Glomerular endothelial cell (primary cell): ENCODE data around the gene RHEBL1. TPM values are rescaled to one million over a fixed set of nuclear protein-coding genes. Genes with fewer than 3 reads are reported as not detected.

Source experiments
- DNase-seq: peaks from one replicate; pipeline ENCODE4 v3.0.0-alpha.2; 2011; ENCODE audit warnings: low read depth, low spot score; ENCODE audit errors: extremely low read depth
- total RNA-seq: library from RNA; depleted of rRNA; stranded (reverse); fragments of >200 nt; gene quantifications from 2 replicates; pipeline ENCODE4 v1.2.3, GENCODE V29; 2015

Gene RHEBL1
- total RNA-seq, 1 donor from 2014 or later, result 2.3 TPM

DNA sequence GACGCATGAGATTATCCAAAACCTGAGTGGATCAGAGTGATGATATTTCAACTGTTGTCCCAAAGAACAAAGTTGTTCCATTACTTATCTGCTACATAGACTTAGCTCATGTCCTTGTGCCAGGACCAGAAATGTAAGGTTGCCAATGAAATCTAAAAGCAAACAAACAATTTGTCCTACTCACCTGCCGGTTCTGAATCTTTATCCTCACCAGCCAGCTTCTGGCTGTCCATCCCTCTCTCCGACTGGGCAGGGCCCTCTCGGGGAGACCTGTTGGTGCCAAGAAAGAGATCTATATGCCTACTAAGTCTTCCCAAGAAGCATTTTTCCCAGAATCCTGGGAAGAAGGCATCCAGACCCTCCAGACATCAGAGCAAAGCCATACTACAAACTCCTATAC, 14.7 kb downstream of the RHEBL1 start:
- DNase-seq, result no peak

DNA sequence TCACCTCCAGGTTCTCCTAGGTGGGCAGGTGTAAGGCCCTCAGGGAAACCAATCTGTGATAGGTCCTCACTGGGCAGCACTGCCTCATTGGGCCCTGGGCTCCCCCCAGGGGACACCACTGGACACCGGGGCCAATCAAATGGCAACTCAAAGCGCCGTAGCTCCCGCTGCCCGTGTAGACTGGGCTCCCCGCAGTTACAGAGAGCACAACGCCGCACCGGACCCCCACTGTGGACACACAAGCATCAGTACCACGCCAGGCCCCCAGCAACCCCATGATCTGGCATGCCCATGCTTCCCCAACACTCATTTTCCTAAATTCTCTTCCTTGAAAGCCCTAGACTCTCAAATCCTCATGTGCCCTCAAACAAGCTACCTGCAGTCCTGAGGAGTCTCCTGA, 15.3 kb downstream of the RHEBL1 start:
- DNase-seq, result no peak

DNA sequence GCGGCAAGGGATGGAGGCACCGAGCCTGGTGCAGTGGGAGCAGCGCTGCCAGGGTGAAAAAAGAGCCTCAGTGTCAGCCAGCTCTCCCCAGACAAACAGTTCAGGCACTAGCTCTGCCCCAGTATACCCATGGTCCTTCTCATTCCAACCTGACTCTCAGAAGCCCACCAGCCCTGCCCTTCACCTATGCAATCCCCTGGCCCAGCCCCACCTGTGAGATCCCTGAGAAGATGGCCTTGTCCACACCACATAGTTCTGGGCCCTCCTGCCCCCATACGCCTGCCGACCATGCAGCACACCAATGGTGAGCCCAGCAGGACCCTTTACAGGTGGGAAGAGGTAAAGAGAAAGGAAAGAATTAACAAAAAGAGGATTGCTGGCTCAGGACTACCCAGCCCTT, 15.7 kb downstream of the RHEBL1 start:
- no peak for DNase-seq

DNA sequence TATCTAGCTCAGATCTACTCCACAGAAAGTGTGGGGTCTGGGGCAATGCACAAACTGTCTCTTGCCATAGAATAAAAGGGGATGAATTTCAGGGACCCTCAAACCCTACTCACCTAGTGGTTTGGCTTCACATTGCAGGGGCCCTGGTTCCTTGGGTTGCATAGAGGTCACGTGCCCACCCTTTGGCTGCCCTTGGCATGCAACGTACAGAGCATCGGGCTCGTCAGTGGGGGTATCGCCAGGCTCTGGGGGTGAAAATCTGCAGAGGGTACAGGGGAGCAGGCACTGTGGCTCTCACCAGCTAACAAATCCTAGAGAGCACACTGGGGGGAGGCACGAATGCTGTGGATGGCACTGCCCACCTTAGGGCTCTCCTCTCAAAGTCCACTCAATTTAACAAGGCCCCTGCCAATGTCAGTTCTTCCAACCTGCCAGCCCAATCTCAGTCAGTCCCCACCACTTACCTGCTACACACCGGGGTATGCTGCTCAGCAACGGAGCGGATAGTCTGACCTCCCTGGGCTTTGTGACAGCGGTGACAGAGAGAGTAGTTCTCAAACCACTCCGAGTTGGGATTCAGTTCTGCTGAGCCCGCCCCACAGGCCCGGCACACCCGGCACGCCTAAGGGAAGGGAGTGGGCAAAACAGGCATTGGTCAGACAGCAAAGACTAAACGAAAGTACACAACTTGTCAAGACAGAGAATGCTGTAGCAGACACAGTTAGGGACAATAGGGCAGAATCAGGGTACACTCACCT, 17.1 kb downstream of the RHEBL1 start:
- DNase-seq, result no peak

DNA sequence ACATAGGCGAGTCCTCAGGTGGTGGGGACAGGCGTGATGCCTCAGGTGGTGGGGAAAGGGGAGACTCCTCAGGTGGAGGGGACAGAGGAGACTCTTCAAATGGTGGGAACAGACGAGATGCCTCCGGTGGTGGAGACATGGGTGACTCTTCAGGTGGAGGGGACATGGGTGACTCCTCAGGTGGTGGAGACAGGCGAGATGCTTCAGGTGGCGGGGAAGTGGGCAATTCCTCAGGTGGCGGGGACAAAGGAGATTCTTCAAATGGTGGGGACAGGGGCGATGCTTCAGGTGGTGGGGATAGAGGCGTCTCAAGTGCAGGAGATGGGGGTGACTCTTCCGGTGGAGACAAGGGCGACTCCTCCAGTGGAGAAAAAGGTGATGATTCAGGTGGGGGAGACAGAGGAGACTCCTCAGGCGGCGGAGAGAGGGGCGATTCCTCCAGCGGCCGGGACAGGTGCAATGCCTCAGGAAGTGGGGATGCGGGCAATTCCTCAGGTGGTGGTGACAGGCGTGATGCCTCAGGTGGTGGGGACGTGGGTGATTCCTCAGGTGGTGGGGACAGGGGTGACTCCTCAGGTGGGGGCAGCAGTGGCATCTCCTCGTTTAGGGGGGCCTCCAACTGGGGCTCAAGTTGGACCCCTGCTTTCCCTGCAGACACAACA, 17.9 kb downstream of the RHEBL1 start:
- no peak for DNase-seq

DNA sequence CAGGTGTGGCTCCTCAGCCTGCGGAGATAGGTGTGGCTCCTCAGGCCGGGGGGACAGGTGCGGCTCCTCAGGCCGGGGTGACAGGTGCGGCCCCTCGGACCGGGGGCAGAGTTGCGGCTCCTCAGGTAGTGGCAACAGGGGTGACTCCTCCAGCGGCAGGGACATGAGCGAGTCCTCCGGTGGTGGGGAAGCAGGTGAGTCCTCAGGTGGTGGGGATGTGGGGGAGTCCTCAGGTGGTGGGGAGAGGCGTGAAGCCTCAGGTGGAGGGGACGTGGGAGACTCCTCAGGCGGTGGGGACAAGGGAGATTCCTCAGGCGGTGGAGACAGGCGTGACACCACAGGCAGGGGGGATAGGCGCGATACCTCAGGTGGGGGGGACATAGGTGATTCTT, 18.4 kb downstream of the RHEBL1 start:
- DNase-seq, result no peak

DNA sequence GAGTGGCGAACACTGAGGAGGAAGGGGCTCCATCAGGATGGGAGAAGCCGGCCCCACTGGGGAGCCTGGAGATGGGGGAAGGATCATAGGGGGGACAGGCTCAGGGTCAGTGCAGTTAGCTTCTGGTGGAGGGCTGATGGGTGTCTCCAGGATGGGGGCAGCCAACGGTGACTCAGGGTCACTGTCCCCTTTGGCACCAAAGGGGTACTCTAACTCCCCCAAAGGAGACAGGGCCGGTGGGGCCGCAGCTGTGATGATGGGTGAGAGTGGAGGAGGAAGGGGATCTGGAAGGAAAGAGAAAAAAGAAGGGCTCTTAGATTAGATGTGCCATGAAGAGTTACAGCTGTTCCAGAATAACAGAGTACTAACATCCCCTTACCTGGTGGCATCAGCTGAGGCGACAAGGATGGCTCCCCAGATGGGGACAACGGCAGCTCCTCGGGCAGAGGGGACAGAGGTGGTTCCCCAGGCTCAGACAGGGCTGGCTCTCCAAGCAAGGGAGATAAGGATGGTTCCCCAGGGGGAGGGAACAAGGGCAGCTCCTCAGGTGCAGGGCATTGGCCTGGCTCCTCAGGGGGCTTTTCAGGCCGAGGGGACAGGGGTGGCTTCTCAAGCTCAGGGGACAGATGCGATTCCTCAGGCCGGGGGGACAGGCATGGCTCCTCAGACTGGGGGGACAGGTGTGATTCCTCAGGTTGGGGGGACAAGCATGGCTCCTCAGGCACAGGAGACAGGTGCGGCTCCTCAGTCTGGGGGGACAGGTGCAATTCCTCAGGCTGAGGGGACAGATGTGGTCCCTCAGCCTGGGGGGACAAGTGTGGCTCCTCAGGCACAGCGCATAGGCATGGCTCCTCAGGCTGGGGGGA, 19.0 kb downstream of the RHEBL1 start:
- no peak for DNase-seq

DNA sequence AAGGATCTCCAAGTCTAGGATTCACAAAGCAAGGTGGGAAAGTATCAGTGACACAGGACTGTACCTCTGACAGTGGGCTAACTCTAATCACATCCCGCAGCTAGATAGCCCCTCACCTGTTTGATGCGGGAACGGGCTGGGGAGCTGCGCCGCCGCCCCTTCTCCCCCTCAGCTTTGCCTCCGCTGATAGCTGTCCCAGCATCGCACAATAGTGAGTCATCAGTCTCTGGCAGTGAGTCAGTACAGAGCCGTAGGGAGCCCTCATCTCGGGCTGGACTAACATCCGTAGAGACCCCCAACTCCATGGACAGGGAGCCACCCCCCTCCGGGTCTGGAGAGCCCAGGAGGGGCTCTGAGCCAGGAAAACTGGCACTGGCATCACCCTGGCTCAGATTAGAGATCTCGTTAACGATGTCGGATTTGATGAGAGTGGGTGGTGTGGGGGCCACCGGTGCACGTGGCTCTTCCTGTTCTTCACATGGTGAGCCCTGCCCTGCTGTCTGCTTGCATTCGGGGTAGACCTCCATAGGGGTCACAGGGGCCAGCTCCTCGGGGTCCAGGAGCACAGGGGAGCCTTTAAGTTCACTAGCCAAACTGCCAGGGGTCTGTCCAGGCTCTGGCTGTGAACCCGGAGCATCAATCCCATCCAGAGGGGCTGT, 20.1 kb downstream of the RHEBL1 start:
- DNase-seq, result no peak

DNA sequence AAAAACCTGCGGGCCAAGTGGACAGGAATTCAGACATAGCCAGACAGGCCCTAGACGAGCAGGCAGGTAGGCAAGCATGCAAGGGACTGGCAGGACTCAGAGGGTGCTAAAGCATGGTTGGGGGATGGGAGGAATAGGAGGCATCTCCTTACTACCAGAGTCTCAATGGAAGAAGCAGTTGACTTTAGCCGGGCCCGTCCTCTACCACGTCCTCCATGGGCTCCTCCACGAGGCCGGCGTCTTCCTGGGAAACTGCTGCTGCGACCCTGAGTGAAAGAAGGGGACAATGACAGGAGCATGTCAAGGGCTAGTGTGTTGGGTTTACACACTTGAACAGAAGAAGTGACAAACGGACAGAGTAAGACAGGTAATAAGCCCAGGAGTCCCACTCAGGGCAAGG, 20.8 kb downstream of the RHEBL1 start:
- DNase-seq, result no peak

DNA sequence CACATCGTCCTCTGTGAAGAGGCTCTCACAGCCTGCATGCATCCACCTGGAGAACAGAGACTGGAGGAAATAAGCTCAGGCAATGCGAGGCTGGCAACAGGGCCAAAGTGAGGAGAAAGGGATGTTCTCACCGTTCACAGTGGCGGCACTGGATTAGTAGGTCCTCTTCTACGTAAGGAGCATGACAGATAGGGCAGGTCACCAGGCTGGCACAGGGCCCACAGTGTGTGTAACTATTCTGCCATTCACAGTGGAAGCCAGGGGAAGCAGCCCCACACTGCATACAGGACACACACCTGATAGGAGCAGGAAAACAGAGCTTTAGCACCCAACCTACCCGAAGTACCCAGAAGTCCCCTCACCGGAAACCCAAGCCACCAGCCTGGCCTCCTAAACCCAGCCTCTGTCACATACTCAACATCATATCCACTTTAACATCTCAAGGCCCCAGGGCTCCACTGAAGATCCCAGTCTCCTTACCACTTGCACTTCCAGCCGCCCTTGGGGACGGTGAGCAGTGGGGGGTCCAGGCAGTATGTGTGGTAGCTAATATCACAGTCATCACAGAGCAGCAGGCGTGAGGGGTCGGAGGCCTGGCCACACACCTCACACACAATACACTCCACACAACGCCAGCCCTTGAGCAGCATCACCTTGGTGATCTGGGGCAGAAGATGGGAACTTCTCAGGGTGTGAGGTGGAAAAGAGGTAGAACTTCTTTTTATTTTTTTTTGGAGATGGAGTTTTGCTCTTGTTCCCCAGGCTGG, 23.5 kb downstream of the RHEBL1 start:
- no peak for DNase-seq

DNA sequence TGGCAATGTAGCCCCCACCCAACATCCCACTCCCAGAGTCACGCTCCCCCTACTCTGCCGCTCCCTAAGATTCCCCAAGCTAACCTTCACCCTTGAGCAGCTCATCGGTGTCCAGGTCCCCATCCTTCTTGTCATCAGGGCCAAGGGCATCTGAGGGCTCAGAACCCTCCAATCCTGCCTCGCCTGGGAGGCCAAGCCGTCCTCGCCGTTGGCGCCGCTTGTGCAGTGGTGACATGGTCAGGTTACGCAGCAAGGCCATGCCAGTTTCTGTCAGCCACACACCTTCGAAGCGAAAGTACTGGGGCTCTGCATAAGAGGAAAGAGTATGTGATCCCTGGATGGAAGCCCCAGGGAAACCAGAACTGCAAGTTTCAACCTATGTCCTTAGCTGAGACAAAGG, 25.1 kb downstream of the RHEBL1 start:
- no peak for DNase-seq

DNA sequence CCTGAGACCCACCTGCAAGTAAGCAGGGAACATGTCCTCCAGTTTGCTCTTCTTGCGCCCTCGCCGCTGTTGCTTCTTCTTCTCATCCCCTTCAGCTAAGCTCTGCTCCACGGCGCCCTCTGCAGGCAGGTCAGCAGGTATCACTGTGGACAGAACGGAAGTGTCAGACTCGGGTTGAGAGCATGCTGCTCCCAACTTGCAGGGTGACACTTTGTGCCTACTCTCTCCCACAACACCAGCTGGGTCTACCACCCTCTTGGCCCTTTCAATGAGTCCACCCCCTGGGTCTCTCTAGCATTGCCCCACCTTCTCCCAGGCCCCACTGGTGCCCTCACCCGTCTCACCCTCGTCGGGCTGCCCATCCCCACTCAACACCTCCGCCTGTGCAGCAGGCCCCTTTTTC, 25.9 kb downstream of the RHEBL1 start:
- no peak for DNase-seq

DNA sequence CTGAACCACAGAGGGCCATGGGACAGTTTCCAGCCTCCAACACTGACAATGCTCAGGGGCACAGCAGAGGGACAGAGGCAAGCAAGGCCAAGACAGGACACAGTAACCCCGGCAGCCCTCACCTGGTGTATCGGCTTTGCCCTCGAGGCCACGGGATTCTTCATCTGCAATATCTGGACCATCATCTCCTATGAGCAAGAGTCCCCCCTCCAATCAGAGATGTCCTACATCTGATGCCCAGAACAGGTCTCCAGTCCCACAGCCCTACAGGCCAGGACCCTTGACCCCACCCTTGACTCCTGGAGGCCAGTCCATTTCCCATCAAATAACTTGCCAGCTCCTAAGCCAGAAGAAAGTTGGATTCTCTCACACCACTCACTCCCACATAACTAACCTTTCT, 26.5 kb downstream of the RHEBL1 start:
- no peak for DNase-seq

DNA sequence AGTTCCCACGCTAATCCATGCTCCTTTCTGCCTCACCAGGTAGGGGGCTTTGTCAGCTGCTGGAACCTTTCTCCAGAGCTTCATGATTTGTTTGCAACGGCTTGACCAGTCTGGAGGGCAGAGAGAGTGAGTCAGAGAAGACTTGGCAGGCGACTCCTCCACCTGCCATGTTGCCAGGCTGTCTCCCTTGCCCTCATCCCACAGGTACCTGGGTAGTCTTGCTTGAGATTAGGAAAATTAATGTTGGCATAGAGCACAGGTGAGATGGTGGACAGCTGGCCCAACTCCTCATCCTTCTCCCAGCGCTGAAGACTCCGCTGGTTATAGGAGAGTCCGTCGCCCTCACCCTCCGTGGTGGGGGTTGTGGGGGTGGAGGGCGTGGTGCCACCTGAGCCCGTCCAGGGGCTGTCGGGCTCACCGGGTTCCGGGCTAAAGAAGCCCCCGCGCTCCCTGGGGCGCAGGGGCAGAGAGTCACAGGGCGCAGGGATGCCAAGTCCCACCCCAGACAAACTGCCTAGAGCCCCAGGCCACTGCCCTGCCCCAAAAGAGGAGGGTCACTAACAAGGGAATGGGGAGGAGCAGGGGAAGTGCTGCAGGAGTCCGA, 27.8 kb downstream of the RHEBL1 start:
- no peak for DNase-seq

DNA sequence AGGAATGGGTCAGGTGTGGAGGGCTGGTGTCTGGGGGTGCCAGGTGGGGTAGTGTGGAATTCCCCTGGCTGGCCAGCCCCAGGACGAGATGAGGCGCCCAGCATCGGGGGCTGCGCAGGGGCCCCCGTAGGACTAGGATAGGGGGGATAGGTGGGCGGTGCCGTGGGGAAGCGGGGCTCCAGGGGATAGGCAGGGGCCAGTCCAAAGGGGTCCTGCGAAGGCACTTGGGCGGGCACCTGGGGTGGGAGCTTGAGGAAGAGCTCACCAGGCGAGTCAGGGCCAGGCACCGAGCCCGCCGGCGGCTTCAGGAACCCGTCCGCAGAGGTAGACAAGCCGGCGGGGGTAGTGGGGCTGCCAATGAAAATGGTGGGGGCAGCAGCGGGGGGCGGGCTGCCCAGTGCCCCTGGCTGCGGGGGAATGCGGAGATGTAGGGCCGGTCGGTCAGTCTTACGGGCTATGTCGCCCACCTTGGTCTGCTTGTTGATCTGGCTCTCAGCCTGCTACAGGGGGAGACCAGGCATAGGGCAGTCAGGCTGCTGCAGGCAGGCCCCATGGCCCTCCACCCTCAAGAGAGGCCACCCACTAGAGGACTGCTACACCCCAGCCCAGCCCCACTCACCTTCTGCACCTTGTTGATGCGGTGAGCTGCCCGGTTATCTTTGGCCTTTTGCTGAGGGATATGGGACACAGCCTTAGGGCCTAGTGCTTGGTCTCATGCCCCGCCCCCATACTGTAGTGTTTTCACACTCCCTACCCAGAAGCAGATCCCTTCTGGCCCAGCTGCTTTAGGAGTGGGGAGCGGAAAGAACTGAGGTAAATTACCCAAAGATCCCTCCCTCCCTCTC, 28.5 kb downstream of the RHEBL1 start:
- no peak for DNase-seq

DNA sequence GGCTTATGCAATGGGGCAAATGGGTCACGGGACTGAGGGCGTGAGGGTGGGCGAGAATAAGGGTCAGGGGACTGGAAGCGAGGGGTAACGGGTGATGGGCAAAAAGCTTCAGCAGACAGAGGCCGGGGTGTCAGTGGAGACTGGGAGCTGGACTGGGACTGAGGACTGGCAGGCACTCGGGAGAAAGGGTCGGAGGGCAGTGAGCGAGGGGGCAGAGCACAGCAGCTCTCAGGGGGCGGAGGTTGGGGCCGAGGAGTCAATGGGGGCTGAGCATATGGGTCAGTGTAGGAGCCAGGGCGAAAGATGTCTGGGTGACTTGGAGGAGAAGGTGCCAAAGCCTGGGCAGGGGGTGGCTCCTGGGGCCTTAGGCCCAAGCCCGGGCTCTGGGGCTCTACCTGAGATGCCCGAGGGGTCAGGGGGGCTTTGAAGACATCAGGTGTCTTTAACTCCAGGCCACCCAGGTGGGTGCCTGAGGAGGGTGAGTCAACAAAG, 29.4 kb downstream of the RHEBL1 start:
- no peak for DNase-seq

DNA sequence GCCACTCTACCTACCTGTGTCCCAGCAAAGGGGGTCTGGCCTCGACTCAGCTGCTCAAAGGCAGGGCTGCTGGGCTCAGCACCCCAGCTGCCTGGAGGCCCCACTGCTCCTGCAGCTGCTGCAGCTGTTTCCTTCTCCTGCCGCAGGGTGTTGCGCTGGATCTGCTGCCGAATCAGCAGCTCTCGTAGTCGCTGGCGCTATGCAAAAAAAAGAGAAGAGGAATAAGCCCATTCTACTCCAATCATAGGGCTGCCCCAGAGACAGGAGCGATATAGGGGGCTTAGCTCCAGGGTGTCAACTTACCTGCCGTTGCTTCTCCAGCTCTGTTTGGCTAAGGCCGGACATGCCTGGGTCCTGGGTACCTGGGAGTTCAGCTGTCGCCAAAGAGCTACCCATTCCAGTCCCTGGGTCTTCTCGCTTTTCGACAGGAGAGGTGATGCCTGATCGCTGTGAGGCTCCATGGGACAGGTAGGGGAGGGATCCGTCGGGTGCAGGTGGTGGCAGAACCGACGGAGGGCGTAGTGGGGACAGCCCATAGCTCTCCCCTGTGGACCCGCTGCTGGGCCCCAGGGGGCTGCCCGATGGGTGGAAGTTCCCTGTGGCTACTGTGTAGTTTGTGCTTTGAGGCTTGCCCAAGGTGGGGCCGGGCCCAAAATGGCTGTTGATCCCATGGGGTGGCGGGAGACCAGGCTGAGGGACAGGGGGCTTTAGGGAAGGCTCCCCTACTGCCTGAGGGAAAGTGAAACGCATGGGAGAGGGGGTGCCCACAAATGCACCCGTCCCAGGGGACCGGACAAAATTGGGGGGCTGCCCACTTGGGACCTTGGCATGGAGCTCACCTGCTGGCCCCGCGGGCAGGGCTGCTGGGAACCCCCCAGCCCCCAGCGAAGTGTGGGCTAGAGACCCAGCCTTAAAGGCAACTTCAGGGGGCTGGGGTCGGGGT, 30.1 kb downstream of the RHEBL1 start:
- no peak for DNase-seq
